Ascending aorta (tissue), 2 donors: Measurements from ENCODE around the gene FAM9A. TPM values are rescaled to one million over a fixed set of nuclear protein-coding genes. Genes with fewer than 3 reads are reported as not detected.

ENCODE experiments used
- DNase-seq, 2 donors: peaks; one replicate each; pipeline ENCODE4 v3.0.0-alpha.2; 2019; ENCODE audit warnings: low spot score in 2 of 2
- H3K27ac ChIP-seq, 2 donors: fragments of 200-600 bp; sonication (generic); one replicate each; pipeline ENCODE4 v1.5.1; 2016 to 2017; ENCODE audit warnings: mild to moderate bottlenecking in 1 of 2
- H3K27me3 ChIP-seq: fragments of 200-600 bp; sonication (generic); one replicate; pipeline ENCODE4 v1.5.1; 2017
- H3K36me3 ChIP-seq, 2 donors: fragments of 200-600 bp; sonication (generic); one replicate each; pipeline ENCODE4 v1.5.1; 2016
- H3K4me1 ChIP-seq, 2 donors: fragments of 200-600 bp; sonication (generic); one replicate each; pipeline ENCODE4 v1.5.1; 2016 to 2017; ENCODE audit warnings: mild to moderate bottlenecking in 1 of 2
- H3K4me3 ChIP-seq, 2 donors: fragments of 200-600 bp; sonication (generic); one replicate each; pipeline ENCODE4 v1.5.1; 2016 to 2017; ENCODE audit warnings: mild to moderate bottlenecking in 1 of 2
- H3K9me3 ChIP-seq, 2 donors: fragments of 200-600 bp; sonication (generic); one replicate each; pipeline ENCODE4 v1.5.1; 2016
- CTCF ChIP-seq, 3 experiments: fragments of 200-600 bp in 2 of 3; fragments of 450-650 bp in 1 of 3; sonication (generic) in 2 of 3; IDR thresholded peaks; one replicate each; pipeline ENCODE4 v1.5.1; 2016 to 2019; ENCODE audit warnings: antibody characterized with exemption in 3 of 3, mild to moderate bottlenecking in 1 of 3, moderate library complexity in 1 of 3
- intact Hi-C: fragments of 100-400 bp; cut with DNase I; formaldehyde crosslinking; loops from one replicate; pipeline ENCODE4 v1.15.1; 2023
- total RNA-seq: library from RNA; depleted of rRNA; stranded (reverse); fragments of >200 nt; gene quantifications from one replicate; pipeline ENCODE4 v1.1.0, GENCODE V29; 2016

FAM9A gene
- total RNA-seq, 1 donor from 2014 or later: not detected

GRCh38 chrX:8755116-8755515 is 46.1 kb downstream of the FAM9A start:
- H3K4me3 ChIP-seq: no peak overlapping the region
- intact Hi-C loops: no loop called here
- no peaks in the 10 kb centered on the region for H3K9me3 ChIP-seq
- H3K36me3 ChIP-seq: no peaks in the 10 kb centered on the region
- H3K27ac ChIP-seq: no peak overlapping the region
- no peak for DNase-seq
- H3K4me1 ChIP-seq: no peaks in the 10 kb centered on the region
- no peaks in the 10 kb centered on the region for H3K27me3 ChIP-seq
- no peak for TF ChIP-seq CTCF (IDR thresholded peaks at IDR 0.05)

GRCh38 chrX:8749697-8750096 is 51.5 kb downstream of the FAM9A start:
- Histone ChIP-seq H3K27me3 (no peaks in the 10 kb centered on the region), H3K36me3 (no peaks in the 10 kb centered on the region), H3K4me3 (no peak overlapping the region), H3K27ac (no peak overlapping the region), H3K4me1 (no peaks in the 10 kb centered on the region), H3K9me3 (no peaks in the 10 kb centered on the region)
- no peak for TF ChIP-seq CTCF (IDR thresholded peaks at IDR 0.05)
- intact Hi-C loops: loop anchor here (10.0 kb wide), 1 partner anchor 955 kb away; no protein-coding TSS in a partner anchor
- no peak for DNase-seq

- Histone ChIP-seq H3K4me3 (no peak overlapping the region), H3K4me1 (no peaks in the 10 kb centered on the region), H3K27ac (no peak overlapping the region), H3K9me3 (no peaks in the 10 kb centered on the region), H3K36me3 (no peaks in the 10 kb centered on the region), H3K27me3 (no peaks in the 10 kb centered on the region)
- TF ChIP-seq CTCF (IDR thresholded peaks at IDR 0.05): peak in 2 of 3 experiments; percentile 34 to 54
- intact Hi-C loops: loop anchor here (10.0 kb wide), 1 partner anchor 956 kb away; no protein-coding TSS in a partner anchor
- DNase-seq: no peak
These were observed 52.3 kb downstream of the FAM9A start for GRCh38 chrX:8748855-8749254.

GRCh38 chrX:8743126-8743732 is 58.0 kb downstream of the FAM9A start:
- H3K4me3 ChIP-seq: no peak overlapping the region
- H3K27me3 ChIP-seq: peaks cover 4% of the 10 kb centered on the region
- TF ChIP-seq CTCF (IDR thresholded peaks at IDR 0.05): peak; percentile 30 to 65 (median 64)
- intact Hi-C loops: loop anchor here (5.0 to 10.0 kb wide), 2 partner anchors 962 to 1374 kb away; no protein-coding TSS in a partner anchor
- H3K9me3 ChIP-seq: no peaks in the 10 kb centered on the region
- no peaks in the 10 kb centered on the region for H3K4me1 ChIP-seq
- no peak overlapping the region for H3K27ac ChIP-seq
- H3K36me3 ChIP-seq: no peaks in the 10 kb centered on the region
- DNase-seq: no peak

GRCh38 chrX:8741981-8742380 is 59.2 kb downstream of the FAM9A start:
- no peaks in the 10 kb centered on the region for H3K4me1 ChIP-seq
- H3K9me3 ChIP-seq: no peaks in the 10 kb centered on the region
- no peak for DNase-seq
- H3K27me3 ChIP-seq: peaks cover 4% of the 10 kb centered on the region
- H3K36me3 ChIP-seq: no peaks in the 10 kb centered on the region
- no peak overlapping the region for H3K27ac ChIP-seq
- intact Hi-C loops: loop anchor here (5.0 to 10.0 kb wide), 2 partner anchors 963 to 1375 kb away; no protein-coding TSS in a partner anchor
- no peak for TF ChIP-seq CTCF (IDR thresholded peaks at IDR 0.05)
- H3K4me3 ChIP-seq: no peak overlapping the region

Other genes starting within 250 kb of the FAM9A start
- gene ANOS1, start 69.2 kb downstream of the FAM9A start, total RNA-seq: 1.7 TPM
- gene FAM9B, start 232.7 kb upstream of the FAM9A start, total RNA-seq: not detected